HCT116 (cell line): Measurements from ENCODE around the gene MYEF2. TPM values are rescaled to one million over a fixed set of nuclear protein-coding genes. Genes with fewer than 3 reads are reported as not detected.

Experiments used
- ATAC-seq: fragments of 200-7000 bp; cut with Tn5 transposase; 2 replicates; pipeline ENCODE4 v1.9.1; 2020; ENCODE audit warnings: mild to moderate bottlenecking, moderate library complexity
- BruUV-seq: library from RNA; stranded (reverse); fragments of 400-500 nt; replicated peaks from 2 replicates; lab custom pipeline; 2021; lab: Mats Ljungman, UMichigan
- CTCF ChIA-PET: fragments of 300-600 bp; sonication (Branson Sonifier 250); formaldehyde crosslinking; loops from one replicate; lab custom pipeline; 2021; ENCODE audit warnings: antibody characterized with exemption; lab: Charles Lee
- POLR2A ChIA-PET: fragments of 300-600, 350-600 bp; sonication (Branson Sonifier 250); formaldehyde crosslinking; loops from one replicate; lab custom pipeline; 2021; ENCODE audit warnings: antibody characterized with exemption; lab: Charles Lee
- RAD21 ChIA-PET, 2 experiments: fragments of 300-600 bp; sonication (Branson Sonifier 250); formaldehyde crosslinking; loops; one replicate each; lab custom pipeline; 2023; ENCODE audit warnings: low total read pairs in 2 of 2; ENCODE audit not compliant: uncharacterized antibody in 2 of 2, unreplicated experiment in 2 of 2, low non-redundant PET in 1 of 2; lab: Charles Lee
- DNase-seq: peaks from one replicate; pipeline ENCODE4 v3.0.0-alpha.2; 2010; ENCODE audit warnings: low read depth, low spot score
- H2AFZ ChIP-seq: fragments of 200-600 bp; shearing (Covaris generic), sonication (generic); 2 replicates; pipeline ENCODE4 v1.6.1; 2017; ENCODE audit warnings: low read depth, mixed run types, mixed read lengths, antibody characterized with exemption, low read length; ENCODE audit not compliant: poor library complexity, severe bottlenecking
- H3K27ac ChIP-seq: 2 replicates; pipeline ENCODE4 v1.5.1; 2012; ENCODE audit warnings: low read depth, low read length
- H3K27me3 ChIP-seq: fragments of 200-600 bp; sonication (generic); 2 replicates; pipeline ENCODE4 v1.6.1; 2016; ENCODE audit warnings: mixed run types, low read length, mixed read lengths; ENCODE audit not compliant: insufficient read depth
- H3K36me3 ChIP-seq, 2 experiments: fragments of 200-500 bp in 1 of 2; fragments of 200-600 bp in 1 of 2; sonication (Bioruptor generic) in 1 of 2; sonication (generic) in 1 of 2; 2 replicates each; pipeline versions ENCODE4 v1.5.1 to v1.6.1; 2014 to 2016; ENCODE audit warnings: low read length in 2 of 2, inconsistent platforms in 1 of 2, mixed read lengths in 1 of 2, mixed run types in 1 of 2; ENCODE audit not compliant: insufficient read depth in 2 of 2, control insufficient read depth in 1 of 2
- H3K4me1 ChIP-seq, 2 experiments: fragments of 200-600 bp in 1 of 2; sonication (generic) in 1 of 2; 2 replicates each; pipeline versions ENCODE4 v1.5.1 to v1.6.1; 2012 to 2017; ENCODE audit warnings: low read length in 2 of 2, inconsistent platforms in 1 of 2, mild to moderate bottlenecking in 1 of 2, mixed read lengths in 1 of 2, mixed run types in 1 of 2, moderate library complexity in 1 of 2; ENCODE audit not compliant: insufficient read depth in 2 of 2, control insufficient read depth in 1 of 2
- H3K4me2 ChIP-seq: fragments of 200-600 bp; sonication (generic); 2 replicates; pipeline ENCODE4 v1.6.1; 2017; ENCODE audit warnings: mixed run types, low read length, mixed read lengths
- H3K4me3 ChIP-seq, 2 experiments: fragments of 200-600 bp in 1 of 2; sonication (generic) in 1 of 2; replicated peaks in 1 of 2; 2 replicates each; pipeline ENCODE4 v1.5.1; 2011 to 2016; ENCODE audit warnings: low read length in 2 of 2, control low read depth in 1 of 2, low read depth in 1 of 2, mild to moderate bottlenecking in 1 of 2, mixed read lengths in 1 of 2, mixed run types in 1 of 2
- H3K79me2 ChIP-seq: fragments of 200-600 bp; sonication (generic); 2 replicates; pipeline ENCODE4 v1.6.1; 2017; ENCODE audit warnings: mild to moderate bottlenecking, mixed run types, low read length, moderate library complexity, mixed read lengths; ENCODE audit not compliant: insufficient read depth
- H3K9ac ChIP-seq: fragments of 200-600 bp; sonication (generic); 2 replicates; pipeline ENCODE4 v1.6.1; 2016; ENCODE audit warnings: low read length, mixed read lengths
- H3K9me2 ChIP-seq: fragments of 200-600 bp; sonication (generic), shearing (Covaris generic); 2 replicates; pipeline ENCODE4 v1.6.1; 2017; ENCODE audit warnings: mixed run types, mild to moderate bottlenecking, moderate library complexity; ENCODE audit not compliant: insufficient read depth
- H3K9me3 ChIP-seq, 2 experiments: fragments of 200-500 bp in 1 of 2; fragments of 200-600 bp in 1 of 2; sonication (Bioruptor generic) in 1 of 2; sonication (generic) in 1 of 2; 2 replicates each; pipeline ENCODE4 v1.6.1; 2014 to 2017; ENCODE audit warnings: low read length in 2 of 2, mixed read lengths in 2 of 2, inconsistent platforms in 1 of 2, low read depth in 1 of 2, mild to moderate bottlenecking in 1 of 2, mixed run types in 1 of 2, moderate library complexity in 1 of 2; ENCODE audit not compliant: control insufficient read depth in 1 of 2, insufficient read depth in 1 of 2
- H4K20me1 ChIP-seq: fragments of 200-600 bp; sonication (generic), shearing (Covaris generic); 2 replicates; pipeline ENCODE4 v1.6.1; 2017; ENCODE audit warnings: mixed run types, mild to moderate bottlenecking, moderate library complexity; ENCODE audit not compliant: insufficient read depth
- CBX3 ChIP-seq: IDR thresholded peaks from 2 replicates; pipeline ENCODE4 v1.6.1; 2012; ENCODE audit warnings: low read depth
- CEBPB ChIP-seq: IDR thresholded peaks from 2 replicates; pipeline ENCODE4 v1.6.1; 2012; ENCODE audit warnings: low read depth
- EGR1 ChIP-seq: IDR thresholded peaks from 2 replicates; pipeline ENCODE4 v1.6.1; 2012; ENCODE audit warnings: low read depth
- EZH2 ChIP-seq: fragments of 200-600 bp; sonication (generic); IDR thresholded peaks from 2 replicates; pipeline ENCODE4 v1.6.1; 2017; ENCODE audit warnings: antibody characterized with exemption, mixed run types
- FOSL1 ChIP-seq: IDR thresholded peaks from 2 replicates; pipeline ENCODE4 v1.6.1; 2012; ENCODE audit warnings: low read depth
- JUND ChIP-seq: IDR thresholded peaks from 2 replicates; pipeline ENCODE4 v1.6.1; 2012
- POLR2A ChIP-seq: IDR thresholded peaks from 2 replicates; pipeline ENCODE4 v1.7.0; 2011; ENCODE audit warnings: borderline replicate concordance; ENCODE audit not compliant: insufficient read depth, insufficient read length; ENCODE audit errors: extremely low read depth
- SIN3A ChIP-seq: IDR thresholded peaks from 2 replicates; pipeline ENCODE4 v1.6.1; 2012; ENCODE audit warnings: low read depth
- TCF7L2 ChIP-seq: IDR thresholded peaks from 2 replicates; pipeline ENCODE4 v1.7.0; 2011; ENCODE audit warnings: borderline replicate concordance, inconsistent platforms; ENCODE audit not compliant: insufficient read depth, insufficient read length; ENCODE audit errors: extremely low read depth
- ZFX ChIP-seq: fragments of 450-650 bp; IDR thresholded peaks from 2 replicates; pipeline ENCODE4 v1.6.1; 2017
- ZNF274 ChIP-seq: fragments of 200-500 bp; sonication (Bioruptor generic); IDR thresholded peaks from 2 replicates; pipeline ENCODE4 v1.6.1; 2014; ENCODE audit warnings: mild to moderate bottlenecking, low read depth, low read length, inconsistent platforms
- intact Hi-C: fragments of 100-400 bp; cut with micrococcal nuclease; formaldehyde crosslinking; loops from 2 replicates; pipeline ENCODE4 v1.10.0; 2022
- total RNA-seq: library from RNA; stranded (reverse); gene quantifications from one replicate; pipeline ENCODE4 v1.2.1, GENCODE V29; 2021; ENCODE audit not compliant: unreplicated experiment
- TF ChIP-seq, protein P1 (sequence below): IDR thresholded peaks from 2 replicates; pipeline ENCODE4 v1.6.1; 2012
- TF ChIP-seq, protein P2 (sequence below): IDR thresholded peaks from 2 replicates; pipeline ENCODE4 v1.6.1; 2012; ENCODE audit warnings: low read depth
- TF ChIP-seq, protein P3 (sequence below): IDR thresholded peaks from 2 replicates; pipeline ENCODE4 v1.6.1; 2012
- TF ChIP-seq, protein P4 (sequence below), 3 experiments: fragments of 200-600 bp in 1 of 3; sonication (generic) in 1 of 3; IDR thresholded peaks in 2 of 3; conservative IDR thresholded peaks in 1 of 3; 2 replicates each; pipeline ENCODE4 v1.5.1; 2012 to 2017; ENCODE audit warnings: low read depth in 2 of 3, low read length in 2 of 3, antibody characterized with exemption in 1 of 3, borderline replicate concordance in 1 of 3, control low read depth in 1 of 3, mild to moderate bottlenecking in 1 of 3, mixed read lengths in 1 of 3, mixed run types in 1 of 3, moderate library complexity in 1 of 3; ENCODE audit not compliant: insufficient read depth in 1 of 3

MYEF2 gene
- total RNA-seq, 1 experiment from 2014 or later, result 0.69 TPM

DNA sequence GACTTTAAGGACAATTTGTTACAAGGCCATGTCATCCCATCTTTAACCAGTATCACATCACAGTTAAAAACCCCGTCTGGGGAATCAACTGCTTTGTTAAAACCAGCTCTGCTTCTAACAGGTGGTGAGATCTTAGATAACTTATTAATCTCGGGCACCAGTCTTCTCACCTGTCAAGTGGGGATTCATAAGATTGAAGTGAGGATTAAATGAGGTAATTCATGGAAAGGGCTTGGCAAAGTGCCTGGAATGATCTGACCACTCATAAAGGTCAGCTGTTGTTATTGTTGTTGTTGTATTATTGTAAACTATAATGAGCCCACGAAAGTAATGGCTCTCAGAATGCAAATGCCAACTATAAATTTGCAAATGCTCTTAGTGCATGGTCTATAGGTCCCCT, 87.4 kb downstream of the MYEF2 start:
- H3K9ac ChIP-seq, result no peak overlapping the region
- H4K20me1 ChIP-seq, result no peaks in the 10 kb centered on the region
- no peak overlapping the region for H3K27ac ChIP-seq
- intact Hi-C loops, result no loop called here
- CTCF ChIA-PET, result no interaction called here
- no peaks in the 10 kb centered on the region for H3K36me3 ChIP-seq
- H3K4me2 ChIP-seq, result no peak overlapping the region
- DNase-seq, result no peak
- ATAC-seq, result no peak
- no TSS peak for BruUV-seq
- TF ChIP-seq EGR1, result no peak
- TF ChIP-seq CEBPB, result no peak
- no peak for TF ChIP-seq POLR2A
- TF ChIP-seq, protein P1, sequence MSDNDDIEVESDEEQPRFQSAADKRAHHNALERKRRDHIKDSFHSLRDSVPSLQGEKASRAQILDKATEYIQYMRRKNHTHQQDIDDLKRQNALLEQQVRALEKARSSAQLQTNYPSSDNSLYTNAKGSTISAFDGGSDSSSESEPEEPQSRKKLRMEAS, result no peak
- TF ChIP-seq FOSL1, result no peak
- TF ChIP-seq CBX3, result no peak
- no peak for TF ChIP-seq TCF7L2
- RAD21 ChIA-PET, result no interaction called here
- POLR2A ChIA-PET, result no interaction called here
- no peaks in the 10 kb centered on the region for H3K9me2 ChIP-seq
- no peaks in the 10 kb centered on the region for H3K27me3 ChIP-seq
- no peaks in the 10 kb centered on the region for H3K79me2 ChIP-seq
- H3K4me1 ChIP-seq, result no peaks in the 10 kb centered on the region
- H2AFZ ChIP-seq, result no peak overlapping the region
- H3K9me3 ChIP-seq, result peaks cover 0 to 3% of the 10 kb centered on the region in 2 experiments; a peak in 1 of 4 replicates
- H3K4me3 ChIP-seq, result no peak overlapping the region

DNA sequence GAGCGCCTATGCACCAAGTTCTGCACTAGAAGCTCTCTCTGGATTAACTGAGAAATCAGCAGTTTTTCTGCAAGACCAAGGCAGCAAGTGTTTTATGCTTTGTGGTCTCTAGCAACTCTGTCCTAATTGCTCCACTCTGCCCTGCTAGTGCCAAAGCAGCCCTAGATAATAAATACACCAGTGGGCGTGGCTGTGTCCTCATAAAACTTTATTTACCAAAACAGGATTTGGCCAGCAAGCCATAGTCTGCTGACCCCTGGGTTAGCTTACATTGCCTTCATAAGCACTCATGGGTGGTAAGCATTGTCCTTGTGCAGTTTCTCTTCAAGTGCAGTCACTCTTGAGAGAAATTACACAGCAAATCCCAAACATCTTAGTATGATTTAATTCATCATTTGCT, 88.0 kb downstream of the MYEF2 start:
- peaks cover 0 to 3% of the 10 kb centered on the region in 2 experiments; a peak in 1 of 4 replicates for H3K9me3 ChIP-seq
- TF ChIP-seq, protein P2, sequence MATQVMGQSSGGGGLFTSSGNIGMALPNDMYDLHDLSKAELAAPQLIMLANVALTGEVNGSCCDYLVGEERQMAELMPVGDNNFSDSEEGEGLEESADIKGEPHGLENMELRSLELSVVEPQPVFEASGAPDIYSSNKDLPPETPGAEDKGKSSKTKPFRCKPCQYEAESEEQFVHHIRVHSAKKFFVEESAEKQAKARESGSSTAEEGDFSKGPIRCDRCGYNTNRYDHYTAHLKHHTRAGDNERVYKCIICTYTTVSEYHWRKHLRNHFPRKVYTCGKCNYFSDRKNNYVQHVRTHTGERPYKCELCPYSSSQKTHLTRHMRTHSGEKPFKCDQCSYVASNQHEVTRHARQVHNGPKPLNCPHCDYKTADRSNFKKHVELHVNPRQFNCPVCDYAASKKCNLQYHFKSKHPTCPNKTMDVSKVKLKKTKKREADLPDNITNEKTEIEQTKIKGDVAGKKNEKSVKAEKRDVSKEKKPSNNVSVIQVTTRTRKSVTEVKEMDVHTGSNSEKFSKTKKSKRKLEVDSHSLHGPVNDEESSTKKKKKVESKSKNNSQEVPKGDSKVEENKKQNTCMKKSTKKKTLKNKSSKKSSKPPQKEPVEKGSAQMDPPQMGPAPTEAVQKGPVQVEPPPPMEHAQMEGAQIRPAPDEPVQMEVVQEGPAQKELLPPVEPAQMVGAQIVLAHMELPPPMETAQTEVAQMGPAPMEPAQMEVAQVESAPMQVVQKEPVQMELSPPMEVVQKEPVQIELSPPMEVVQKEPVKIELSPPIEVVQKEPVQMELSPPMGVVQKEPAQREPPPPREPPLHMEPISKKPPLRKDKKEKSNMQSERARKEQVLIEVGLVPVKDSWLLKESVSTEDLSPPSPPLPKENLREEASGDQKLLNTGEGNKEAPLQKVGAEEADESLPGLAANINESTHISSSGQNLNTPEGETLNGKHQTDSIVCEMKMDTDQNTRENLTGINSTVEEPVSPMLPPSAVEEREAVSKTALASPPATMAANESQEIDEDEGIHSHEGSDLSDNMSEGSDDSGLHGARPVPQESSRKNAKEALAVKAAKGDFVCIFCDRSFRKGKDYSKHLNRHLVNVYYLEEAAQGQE, result no peak
- TF ChIP-seq, protein P3, sequence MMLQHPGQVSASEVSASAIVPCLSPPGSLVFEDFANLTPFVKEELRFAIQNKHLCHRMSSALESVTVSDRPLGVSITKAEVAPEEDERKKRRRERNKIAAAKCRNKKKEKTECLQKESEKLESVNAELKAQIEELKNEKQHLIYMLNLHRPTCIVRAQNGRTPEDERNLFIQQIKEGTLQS, result no peak
- TF ChIP-seq POLR2A (no peak), ZFX (no peak), FOSL1 (no peak), JUND (no peak), ZNF274 (no peak), CBX3 (no peak), SIN3A (no peak), EZH2 (no peak), EGR1 (no peak)
- TF ChIP-seq, protein P4, sequence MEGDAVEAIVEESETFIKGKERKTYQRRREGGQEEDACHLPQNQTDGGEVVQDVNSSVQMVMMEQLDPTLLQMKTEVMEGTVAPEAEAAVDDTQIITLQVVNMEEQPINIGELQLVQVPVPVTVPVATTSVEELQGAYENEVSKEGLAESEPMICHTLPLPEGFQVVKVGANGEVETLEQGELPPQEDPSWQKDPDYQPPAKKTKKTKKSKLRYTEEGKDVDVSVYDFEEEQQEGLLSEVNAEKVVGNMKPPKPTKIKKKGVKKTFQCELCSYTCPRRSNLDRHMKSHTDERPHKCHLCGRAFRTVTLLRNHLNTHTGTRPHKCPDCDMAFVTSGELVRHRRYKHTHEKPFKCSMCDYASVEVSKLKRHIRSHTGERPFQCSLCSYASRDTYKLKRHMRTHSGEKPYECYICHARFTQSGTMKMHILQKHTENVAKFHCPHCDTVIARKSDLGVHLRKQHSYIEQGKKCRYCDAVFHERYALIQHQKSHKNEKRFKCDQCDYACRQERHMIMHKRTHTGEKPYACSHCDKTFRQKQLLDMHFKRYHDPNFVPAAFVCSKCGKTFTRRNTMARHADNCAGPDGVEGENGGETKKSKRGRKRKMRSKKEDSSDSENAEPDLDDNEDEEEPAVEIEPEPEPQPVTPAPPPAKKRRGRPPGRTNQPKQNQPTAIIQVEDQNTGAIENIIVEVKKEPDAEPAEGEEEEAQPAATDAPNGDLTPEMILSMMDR (IDR thresholded peaks at IDR 0.05 in 2 of 3, conservative IDR thresholded peaks at IDR 0.05 in 1 of 3; ENCODE audit: borderline replicate concordance in 1 of 3, insufficient read depth in 1 of 3, low read depth in 2 of 3, low read length in 2 of 3), result no peak
- TF ChIP-seq, protein P1, result no peak
- no peak for ATAC-seq
- intact Hi-C loops, result no loop called here
- H3K27me3 ChIP-seq, result no peaks in the 10 kb centered on the region
- H3K79me2 ChIP-seq, result no peaks in the 10 kb centered on the region
- ChIA-PET CTCF (no interaction called here), POLR2A (no interaction called here), RAD21 (no interaction called here)
- no peaks in the 10 kb centered on the region for H3K36me3 ChIP-seq
- DNase-seq, result no peak
- H4K20me1 ChIP-seq, result no peaks in the 10 kb centered on the region
- no peak overlapping the region for H3K9ac ChIP-seq
- no peaks in the 10 kb centered on the region for H3K4me1 ChIP-seq
- BruUV-seq, result no TSS peak
- H3K4me2 ChIP-seq, result no peak overlapping the region
- H3K27ac ChIP-seq, result no peak overlapping the region
- H3K4me3 ChIP-seq, result no peak overlapping the region
- H2AFZ ChIP-seq, result no peak overlapping the region
- H3K9me2 ChIP-seq, result no peaks in the 10 kb centered on the region
